H1 (cell line): ENCODE results near the gene SLITRK4.

Source experiments
- CBX5 ChIP-seq: fragments of 300-800, 300-1000 bp; sonication (generic); IDR thresholded peaks from 2 replicates; pipeline ENCODE4 v1.7.1; 2016; ENCODE audit warnings: antibody characterized with exemption, low read length, low read depth
- CBX8 ChIP-seq: fragments of 300-800, 300-1000 bp; sonication (generic); IDR thresholded peaks from 2 replicates; pipeline ENCODE4 v1.7.1; 2016; ENCODE audit warnings: low read depth, low read length, borderline replicate concordance
- CHD2 ChIP-seq: IDR thresholded peaks from 2 replicates; pipeline ENCODE4 v1.6.1; 2012; ENCODE audit warnings: low read length, improper control_type of control experiment
- EP300 ChIP-seq, 2 experiments: IDR thresholded peaks; 1 replicate in 1 of 2; 2 replicates in 1 of 2; pipeline ENCODE4 v1.6.1; 2011 to 2012; ENCODE audit warnings: low read depth in 2 of 2, low read length in 2 of 2, mild to moderate bottlenecking in 2 of 2, borderline replicate concordance in 1 of 2, inconsistent platforms in 1 of 2, moderate library complexity in 1 of 2
- EZH2 ChIP-seq: fragments of 200-600 bp; sonication (generic); IDR thresholded peaks from 2 replicates; pipeline ENCODE4 v1.7.1; 2012; ENCODE audit warnings: low read depth, mild to moderate bottlenecking, moderate library complexity, low read length, inconsistent platforms; ENCODE audit not compliant: severe bottlenecking
- GABPA ChIP-seq: IDR thresholded peaks from 2 replicates; pipeline ENCODE4 v1.6.1; 2011; ENCODE audit warnings: mild to moderate bottlenecking, low read length, moderate library complexity, borderline replicate concordance; ENCODE audit not compliant: insufficient read depth
- JUND ChIP-seq: IDR thresholded peaks from 2 replicates; pipeline ENCODE4 v1.6.1; 2011; ENCODE audit warnings: mild to moderate bottlenecking, improper control_type of control experiment, low read length
- POLR2A ChIP-seq, 2 experiments: IDR thresholded peaks; 1 replicate in 1 of 2; 2 replicates in 1 of 2; pipeline ENCODE4 v1.6.1; 2011; ENCODE audit warnings: low read depth in 2 of 2, low read length in 2 of 2, mild to moderate bottlenecking in 2 of 2; ENCODE audit errors: control extremely low read depth in 1 of 2
- POLR2AphosphoS5 ChIP-seq: IDR thresholded peaks from 2 replicates; pipeline ENCODE4 v1.6.1; 2011; ENCODE audit warnings: low read depth, low read length
- SIN3A ChIP-seq, 2 experiments: IDR thresholded peaks in 1 of 2; conservative IDR thresholded peaks in 1 of 2; 2 replicates each; pipeline ENCODE4 v1.6.1; 2011 to 2012; ENCODE audit warnings: low read length in 2 of 2, improper control_type of control experiment in 1 of 2, low read depth in 1 of 2, mild to moderate bottlenecking in 1 of 2
- TAF1 ChIP-seq: IDR thresholded peaks from 2 replicates; pipeline ENCODE4 v1.6.1; 2011; ENCODE audit warnings: mild to moderate bottlenecking, low read depth, low read length
- YY1 ChIP-seq: IDR thresholded peaks from 2 replicates; pipeline ENCODE4 v1.6.1; 2011; ENCODE audit warnings: low read depth, mild to moderate bottlenecking, low read length
- TF ChIP-seq, protein P1 (sequence below), 3 experiments: IDR thresholded peaks; 1 replicate in 2 of 3; 2 replicates in 1 of 3; pipeline versions ENCODE4 v1.5.1 to v1.6.1; 2011; ENCODE audit warnings: low read length in 3 of 3, mild to moderate bottlenecking in 3 of 3, inconsistent platforms in 2 of 3, low read depth in 1 of 3, moderate library complexity in 1 of 3; ENCODE audit not compliant: insufficient read depth in 1 of 3; ENCODE audit errors: control extremely low read depth in 1 of 3
- TF ChIP-seq, protein P2 (sequence below): IDR thresholded peaks from 2 replicates; pipeline ENCODE4 v1.6.1; 2011; ENCODE audit warnings: low read depth, mild to moderate bottlenecking, low read length; ENCODE audit not compliant: insufficient read depth

DNA sequence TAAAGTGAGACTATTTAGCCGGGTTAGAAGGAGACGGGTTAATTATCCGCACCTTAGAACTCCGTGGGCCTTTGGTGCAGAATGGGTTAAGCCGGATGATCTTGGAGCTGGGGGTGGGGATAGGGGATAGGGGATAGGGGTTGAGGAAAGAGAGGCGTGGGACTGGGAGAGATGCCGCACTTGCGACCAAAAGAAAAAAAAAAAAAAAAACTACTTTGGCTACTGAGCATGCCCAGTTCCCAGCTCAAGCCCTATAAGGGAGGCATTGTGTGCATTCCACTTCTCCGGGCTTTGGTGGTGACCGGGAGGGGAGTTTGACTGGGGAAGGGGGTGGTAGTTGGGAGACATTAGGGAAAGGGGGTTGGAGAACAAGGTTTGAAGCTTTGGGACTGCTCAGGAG lies at the start of gene SLITRK4:
- TF ChIP-seq, protein P1, sequence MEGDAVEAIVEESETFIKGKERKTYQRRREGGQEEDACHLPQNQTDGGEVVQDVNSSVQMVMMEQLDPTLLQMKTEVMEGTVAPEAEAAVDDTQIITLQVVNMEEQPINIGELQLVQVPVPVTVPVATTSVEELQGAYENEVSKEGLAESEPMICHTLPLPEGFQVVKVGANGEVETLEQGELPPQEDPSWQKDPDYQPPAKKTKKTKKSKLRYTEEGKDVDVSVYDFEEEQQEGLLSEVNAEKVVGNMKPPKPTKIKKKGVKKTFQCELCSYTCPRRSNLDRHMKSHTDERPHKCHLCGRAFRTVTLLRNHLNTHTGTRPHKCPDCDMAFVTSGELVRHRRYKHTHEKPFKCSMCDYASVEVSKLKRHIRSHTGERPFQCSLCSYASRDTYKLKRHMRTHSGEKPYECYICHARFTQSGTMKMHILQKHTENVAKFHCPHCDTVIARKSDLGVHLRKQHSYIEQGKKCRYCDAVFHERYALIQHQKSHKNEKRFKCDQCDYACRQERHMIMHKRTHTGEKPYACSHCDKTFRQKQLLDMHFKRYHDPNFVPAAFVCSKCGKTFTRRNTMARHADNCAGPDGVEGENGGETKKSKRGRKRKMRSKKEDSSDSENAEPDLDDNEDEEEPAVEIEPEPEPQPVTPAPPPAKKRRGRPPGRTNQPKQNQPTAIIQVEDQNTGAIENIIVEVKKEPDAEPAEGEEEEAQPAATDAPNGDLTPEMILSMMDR (IDR thresholded peaks at IDR 0.05; ENCODE audit: control extremely low read depth in 1 of 3, insufficient read depth in 1 of 3, low read depth in 1 of 3, low read length in 3 of 3), result no peak
- TF ChIP-seq CBX8 (no peak), EZH2 (no peak), CHD2 (no peak), JUND (no peak), SIN3A (conservative IDR thresholded peaks at IDR 0.05 in 1 of 2, IDR thresholded peaks at IDR 0.05 in 1 of 2; ENCODE audit: low read depth in 1 of 2, low read length in 2 of 2) (no peak), POLR2AphosphoS5 (no peak), GABPA (no peak), POLR2A (IDR thresholded peaks at IDR 0.05; ENCODE audit: control extremely low read depth in 1 of 2, low read depth in 2 of 2, low read length in 2 of 2) (no peak), CBX5 (no peak), EP300 (IDR thresholded peaks at IDR 0.05; ENCODE audit: borderline replicate concordance in 1 of 2, low read depth in 2 of 2, low read length in 2 of 2) (no peak), TAF1 (0 out of 2 replicates have a peak, but pooled peaks have one; percentile 10), YY1 (peak; percentile 33; the same call in 1 of the 2 replicates)
- TF ChIP-seq, protein P2, sequence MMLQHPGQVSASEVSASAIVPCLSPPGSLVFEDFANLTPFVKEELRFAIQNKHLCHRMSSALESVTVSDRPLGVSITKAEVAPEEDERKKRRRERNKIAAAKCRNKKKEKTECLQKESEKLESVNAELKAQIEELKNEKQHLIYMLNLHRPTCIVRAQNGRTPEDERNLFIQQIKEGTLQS, result no peak
